Measurements from ENCODE around the gene FOXN3. TPM values are rescaled to one million over a fixed set of nuclear protein-coding genes. Genes with fewer than 3 reads are reported as not detected.

FOXN3 gene
- total and polyA plus RNA-seq, 9 donors, result 56.9 to 172 (median 99.2) TPM

GRCh38 chr14:89239023-89239422, 178.0 kb downstream of the FOXN3 start:
- no peak for TF ChIP-seq EP300 (IDR thresholded peaks at IDR 0.05)
- no peak overlapping the region for H3K4me3 ChIP-seq
- H3K9me3 ChIP-seq, result no peaks in the 10 kb centered on the region
- peaks cover 20% of the 10 kb centered on the region for H3K4me1 ChIP-seq (ENCODE audit: insufficient read depth)
- H3K36me3 ChIP-seq, result no peaks in the 10 kb centered on the region
- no peaks in the 10 kb centered on the region for H3K27me3 ChIP-seq
- no peak overlapping the region for H3K27ac ChIP-seq
- 89 to 94% (median 93%) methylated on average over 6 of the region's 6 CpGs for WGBS, 3 donors
- DNase-seq, result no peak
- intact Hi-C loops (cut with DNase I), result no loop called here

DNA sequence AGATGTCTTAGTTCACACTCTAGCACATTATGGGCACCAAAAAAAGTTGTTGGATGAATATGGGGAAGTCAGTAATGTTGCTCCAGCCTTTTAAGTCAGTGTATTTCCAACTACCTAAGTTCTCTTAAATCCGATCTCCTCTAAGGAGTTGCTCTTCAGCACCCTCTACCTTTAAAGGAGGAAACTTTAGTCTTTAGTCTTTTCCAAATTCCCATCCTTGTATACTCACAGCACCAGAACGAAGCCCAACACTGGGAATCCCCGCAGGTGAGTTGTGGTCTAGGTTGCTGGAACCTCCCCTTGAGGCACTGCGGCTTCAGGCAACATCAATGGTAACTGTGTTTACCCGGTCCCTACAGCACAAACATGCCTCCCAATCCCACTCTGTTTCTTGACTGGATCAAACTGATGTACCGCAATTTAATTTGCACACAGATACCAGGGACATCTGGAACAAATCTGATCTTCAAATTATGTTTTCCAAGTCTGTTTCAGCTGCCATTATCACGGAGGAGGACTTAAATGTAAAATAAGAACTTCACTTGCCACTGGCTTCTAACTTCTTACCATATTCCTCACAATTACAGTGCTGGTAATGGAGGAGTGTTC, 179.0 kb downstream of the FOXN3 start:
- peaks cover 13% of the 10 kb centered on the region for H3K4me1 ChIP-seq (ENCODE audit: insufficient read depth)
- H3K27ac ChIP-seq, result no peak overlapping the region
- 74 to 76% (median 74%) methylated on average over 7 of the region's 7 CpGs for WGBS, 3 donors
- H3K27me3 ChIP-seq, result no peaks in the 10 kb centered on the region
- no peaks in the 10 kb centered on the region for H3K9me3 ChIP-seq
- H3K36me3 ChIP-seq, result no peaks in the 10 kb centered on the region
- intact Hi-C loops (cut with DNase I), result no loop called here
- TF ChIP-seq, protein P1, sequence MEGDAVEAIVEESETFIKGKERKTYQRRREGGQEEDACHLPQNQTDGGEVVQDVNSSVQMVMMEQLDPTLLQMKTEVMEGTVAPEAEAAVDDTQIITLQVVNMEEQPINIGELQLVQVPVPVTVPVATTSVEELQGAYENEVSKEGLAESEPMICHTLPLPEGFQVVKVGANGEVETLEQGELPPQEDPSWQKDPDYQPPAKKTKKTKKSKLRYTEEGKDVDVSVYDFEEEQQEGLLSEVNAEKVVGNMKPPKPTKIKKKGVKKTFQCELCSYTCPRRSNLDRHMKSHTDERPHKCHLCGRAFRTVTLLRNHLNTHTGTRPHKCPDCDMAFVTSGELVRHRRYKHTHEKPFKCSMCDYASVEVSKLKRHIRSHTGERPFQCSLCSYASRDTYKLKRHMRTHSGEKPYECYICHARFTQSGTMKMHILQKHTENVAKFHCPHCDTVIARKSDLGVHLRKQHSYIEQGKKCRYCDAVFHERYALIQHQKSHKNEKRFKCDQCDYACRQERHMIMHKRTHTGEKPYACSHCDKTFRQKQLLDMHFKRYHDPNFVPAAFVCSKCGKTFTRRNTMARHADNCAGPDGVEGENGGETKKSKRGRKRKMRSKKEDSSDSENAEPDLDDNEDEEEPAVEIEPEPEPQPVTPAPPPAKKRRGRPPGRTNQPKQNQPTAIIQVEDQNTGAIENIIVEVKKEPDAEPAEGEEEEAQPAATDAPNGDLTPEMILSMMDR (IDR thresholded peaks at IDR 0.05), result peak in 1 of 3 donors; percentile 18
- TF ChIP-seq EP300 (IDR thresholded peaks at IDR 0.05), result no peak
- H3K4me3 ChIP-seq, result no peak overlapping the region
- DNase-seq, result no peak

- Histone ChIP-seq H3K9me3 (no peaks in the 10 kb centered on the region), H3K27ac (no peak overlapping the region), H3K4me1 (ENCODE audit: insufficient read depth) (peaks cover 11% of the 10 kb centered on the region), H3K4me3 (no peak overlapping the region), H3K36me3 (no peaks in the 10 kb centered on the region), H3K27me3 (no peaks in the 10 kb centered on the region)
- intact Hi-C loops (cut with DNase I), result no loop called here
- TF ChIP-seq POLR2A (IDR thresholded peaks at IDR 0.05) (no peak), EP300 (IDR thresholded peaks at IDR 0.05) (no peak)
- TF ChIP-seq, protein P1 (IDR thresholded peaks at IDR 0.05), result no peak
- no peak for DNase-seq
These were observed 180.2 kb downstream of the FOXN3 start for GRCh38 chr14:89236851-89237250.

DNA sequence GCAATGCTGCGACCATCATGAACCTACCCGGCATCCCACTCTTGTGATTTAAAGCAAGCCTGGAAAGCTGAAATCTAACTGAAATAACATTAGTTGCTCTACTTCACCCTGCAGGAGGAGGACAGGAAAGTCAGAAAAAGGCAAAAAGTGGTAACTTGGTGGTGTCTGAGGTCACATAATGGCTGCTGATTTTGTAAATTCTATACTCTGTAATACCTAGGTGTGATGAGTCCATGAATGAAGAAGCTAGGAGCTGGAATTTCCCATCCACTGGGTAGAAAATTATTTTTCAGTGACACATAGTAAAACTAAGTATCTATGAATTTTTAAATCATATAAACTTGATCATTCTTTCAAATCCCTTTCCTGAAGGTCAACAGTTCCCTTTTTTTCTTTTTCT, 183.8 kb downstream of the FOXN3 start:
- intact Hi-C loops (cut with DNase I), result no loop called here

More for the DNA sequence above, 183.8 kb downstream of the FOXN3 start:
- peaks cover 7% of the 10 kb centered on the region for H3K4me1 ChIP-seq (ENCODE audit: insufficient read depth)
- TF ChIP-seq EP300 (IDR thresholded peaks at IDR 0.05), result no peak
- TF ChIP-seq, protein P1 (IDR thresholded peaks at IDR 0.05), result no peak
- TF ChIP-seq POLR2A (IDR thresholded peaks at IDR 0.05), result no peak
- H3K4me3 ChIP-seq, result no peak overlapping the region
- H3K27me3 ChIP-seq, result no peaks in the 10 kb centered on the region
- no peak for DNase-seq
- H3K36me3 ChIP-seq, result no peaks in the 10 kb centered on the region
- no peaks in the 10 kb centered on the region for H3K9me3 ChIP-seq
- 96 to 97% (median 97%) methylated on average over 2 of the region's 2 CpGs for WGBS, 3 donors
- no peak overlapping the region for H3K27ac ChIP-seq

Measured in ovary (tissue), 9 donors.